Mesenchymal stem cell (in vitro differentiated cells and primary cell): ENCODE data around the gene CRHBP.
A peak's percentile ranks its signal among the peaks of the same experiment; 100 is the strongest.

Experiments
- DNase-seq: peaks from one replicate; pipeline ENCODE4 v3.0.0-alpha.2; 2013
- H2AFZ ChIP-seq: one replicate; pipeline ENCODE4 v1.6.1; 2013; ENCODE audit warnings: low read depth, mild to moderate bottlenecking, control low read depth, inconsistent platforms, low read length, moderate library complexity
- H2AK5ac ChIP-seq: 2 replicates; pipeline ENCODE4 v1.6.1; 2013; ENCODE audit warnings: low read length, moderate library complexity, mild to moderate bottlenecking, inconsistent platforms; ENCODE audit not compliant: severe bottlenecking
- H2BK120ac ChIP-seq: one replicate; pipeline ENCODE4 v1.6.1; 2013; ENCODE audit warnings: low read depth, mild to moderate bottlenecking, inconsistent platforms, low read length, moderate library complexity
- H2BK12ac ChIP-seq, 2 experiments: one replicate each; pipeline ENCODE4 v1.6.1; 2013; ENCODE audit warnings: inconsistent platforms in 2 of 2, low read length in 2 of 2, mild to moderate bottlenecking in 2 of 2, moderate library complexity in 2 of 2, control low read depth in 1 of 2
- H2BK15ac ChIP-seq: one replicate; pipeline ENCODE4 v1.6.1; 2013; ENCODE audit warnings: mild to moderate bottlenecking, low read depth, inconsistent platforms; ENCODE audit not compliant: poor library complexity, severe bottlenecking
- H2BK5ac ChIP-seq: 2 replicates; pipeline ENCODE4 v1.6.1; 2013; ENCODE audit warnings: low read depth, mild to moderate bottlenecking, low read length, control low read depth, inconsistent platforms; ENCODE audit not compliant: poor library complexity, severe bottlenecking
- H3K14ac ChIP-seq, 2 experiments: one replicate each; pipeline ENCODE4 v1.6.1; 2013; ENCODE audit warnings: inconsistent platforms in 2 of 2, low read length in 2 of 2, control low read depth in 1 of 2, mild to moderate bottlenecking in 1 of 2, moderate library complexity in 1 of 2
- H3K18ac ChIP-seq, 2 experiments: one replicate each; pipeline ENCODE4 v1.6.1; 2013; ENCODE audit warnings: inconsistent platforms in 2 of 2, low read length in 2 of 2, control low read depth in 1 of 2, low read depth in 1 of 2, mild to moderate bottlenecking in 1 of 2
- H3K23ac ChIP-seq, 2 experiments: one replicate each; pipeline ENCODE4 v1.6.1; 2013; ENCODE audit warnings: inconsistent platforms in 2 of 2, low read length in 2 of 2, mild to moderate bottlenecking in 2 of 2, moderate library complexity in 2 of 2, control low read depth in 1 of 2
- H3K27ac ChIP-seq: 2 replicates; pipeline ENCODE4 v1.5.1; 2013; ENCODE audit warnings: mild to moderate bottlenecking, moderate library complexity, low read length, control low read depth, inconsistent platforms; ENCODE audit not compliant: poor library complexity, severe bottlenecking
- H3K27me3 ChIP-seq, 2 experiments: 2 replicates each; pipeline versions ENCODE4 v1.6.1 to v1.7.0; 2013; ENCODE audit warnings: low read length in 2 of 2, mild to moderate bottlenecking in 2 of 2, moderate library complexity in 2 of 2, control low read depth in 1 of 2, inconsistent platforms in 1 of 2; ENCODE audit not compliant: control insufficient read depth in 1 of 2, insufficient read depth in 1 of 2
- H3K36me3 ChIP-seq, 2 experiments: 2 replicates each; pipeline versions ENCODE4 v1.6.1 to v1.7.0; 2013; ENCODE audit warnings: low read length in 2 of 2, control low read depth in 1 of 2, inconsistent platforms in 1 of 2, low read depth in 1 of 2, mild to moderate bottlenecking in 1 of 2; ENCODE audit not compliant: insufficient read depth in 2 of 2, control insufficient read depth in 1 of 2
- H3K4ac ChIP-seq, 2 experiments: one replicate each; pipeline ENCODE4 v1.6.1; 2013; ENCODE audit warnings: inconsistent platforms in 2 of 2, low read length in 2 of 2, mild to moderate bottlenecking in 2 of 2, moderate library complexity in 2 of 2, control low read depth in 1 of 2, low read depth in 1 of 2
- H3K4me1 ChIP-seq: 2 replicates; pipeline ENCODE4 v1.6.1; 2013; ENCODE audit warnings: low read depth, low read length, control low read depth; ENCODE audit not compliant: control insufficient read depth, insufficient read depth
- H3K4me2 ChIP-seq: 2 replicates; pipeline ENCODE4 v1.6.1; 2013; ENCODE audit warnings: low read length, mild to moderate bottlenecking, inconsistent platforms; ENCODE audit not compliant: poor library complexity, severe bottlenecking
- H3K4me3 ChIP-seq, 2 experiments: 2 replicates each; pipeline versions ENCODE4 v1.5.1 to v1.7.0; 2013; ENCODE audit warnings: low read length in 2 of 2, mild to moderate bottlenecking in 2 of 2, control low read depth in 1 of 2, low read depth in 1 of 2; ENCODE audit not compliant: insufficient read depth in 1 of 2
- H3K79me1 ChIP-seq: replicated peaks from 2 replicates; pipeline ENCODE4 v1.6.1; 2013; ENCODE audit warnings: mild to moderate bottlenecking, control low read depth, low read length, inconsistent platforms; ENCODE audit not compliant: poor library complexity, severe bottlenecking
- H3K9ac ChIP-seq: 2 replicates; pipeline ENCODE4 v1.7.0; 2013; ENCODE audit warnings: mild to moderate bottlenecking, low read length, moderate library complexity
- H3K9me3 ChIP-seq: 2 replicates; pipeline ENCODE4 v1.7.0; 2013; ENCODE audit warnings: mild to moderate bottlenecking, low read length; ENCODE audit not compliant: control insufficient read depth
- H4K8ac ChIP-seq: one replicate; pipeline ENCODE4 v1.6.1; 2013; ENCODE audit warnings: inconsistent platforms, mild to moderate bottlenecking, low read length, moderate library complexity
- H4K91ac ChIP-seq: one replicate; pipeline ENCODE4 v1.6.1; 2013; ENCODE audit warnings: mild to moderate bottlenecking, low read length, inconsistent platforms
- WGBS: methylation state at CpG from one replicate; pipeline ENCODE4 v1.1.7; 2013; ENCODE audit warnings: mixed read lengths; 5-methylcytosine and 5-hydroxymethylcytosine counted together

Gene CRHBP

GRCh38 chr5:76980518-76981144, 27.8 kb downstream of the CRHBP start:
- Histone ChIP-seq H3K9ac (no peak overlapping the region), H2BK5ac (no peak overlapping the region), H2AK5ac (no peak overlapping the region), H3K23ac (no peak overlapping the region), H3K18ac (no peak overlapping the region), H3K4ac (no peak overlapping the region), H3K79me1 (no peaks in the 10 kb centered on the region), H3K4me1 (no peaks in the 10 kb centered on the region), H3K4me3 (no peak overlapping the region), H2BK15ac (no peak overlapping the region), H3K27me3 (peaks cover 0 to 11% of the 10 kb centered on the region in 2 experiments), H4K91ac (no peak overlapping the region), H3K14ac (no peak overlapping the region), H2BK120ac (no peak overlapping the region), H3K4me2 (no peak overlapping the region), H3K9me3 (no peaks in the 10 kb centered on the region), H2AFZ (no peak overlapping the region), H3K27ac (no peak overlapping the region), H4K8ac (no peak overlapping the region), H3K36me3 (no peaks in the 10 kb centered on the region), H2BK12ac (no peak overlapping the region)
- 96% methylated on average over 5 of the region's 8 CpGs for WGBS
- no peak for DNase-seq

GRCh38 chr5:76982450-76982849, 29.6 kb downstream of the CRHBP start:
- Histone ChIP-seq H4K8ac (no peak overlapping the region), H3K9me3 (no peaks in the 10 kb centered on the region), H3K4ac (no peak overlapping the region), H3K14ac (no peak overlapping the region), H3K36me3 (no peaks in the 10 kb centered on the region), H2AFZ (no peak overlapping the region), H3K27ac (no peak overlapping the region), H2BK5ac (no peak overlapping the region), H3K4me2 (no peak overlapping the region), H4K91ac (no peak overlapping the region), H3K27me3 (peaks cover 0 to 11% of the 10 kb centered on the region in 2 experiments), H2BK120ac (no peak overlapping the region), H3K4me3 (no peak overlapping the region), H3K9ac (no peak overlapping the region), H3K79me1 (no peaks in the 10 kb centered on the region), H2BK15ac (no peak overlapping the region), H3K18ac (no peak overlapping the region), H3K23ac (no peak overlapping the region), H3K4me1 (no peaks in the 10 kb centered on the region), H2BK12ac (no peak overlapping the region), H2AK5ac (no peak overlapping the region)
- no peak for DNase-seq
- WGBS: 80% methylated on average over 1 of the region's 2 CpGs

- Histone ChIP-seq H2BK15ac (no peak overlapping the region), H3K9me3 (no peaks in the 10 kb centered on the region), H3K4me2 (no peak overlapping the region), H4K8ac (no peak overlapping the region), H3K79me1 (no peaks in the 10 kb centered on the region), H2BK12ac (no peak overlapping the region), H3K23ac (no peak overlapping the region), H3K18ac (no peak overlapping the region), H3K4me3 (no peak overlapping the region), H3K4ac (no peak overlapping the region), H3K36me3 (no peaks in the 10 kb centered on the region), H2AFZ (no peak overlapping the region), H4K91ac (peak overlapping the region; percentile 39), H2BK120ac (no peak overlapping the region), H3K27me3 (peaks cover 0 to 4% of the 10 kb centered on the region in 2 experiments), H3K14ac (no peak overlapping the region), H3K4me1 (no peaks in the 10 kb centered on the region), H3K27ac (no peak overlapping the region), H2BK5ac (no peak overlapping the region), H2AK5ac (no peak overlapping the region), H3K9ac (no peak overlapping the region)
- WGBS: 100% methylated on average over 3 of the region's 3 CpGs
- no peak for DNase-seq
These were observed 30.6 kb downstream of the CRHBP start for GRCh38 chr5:76983468-76983867.

- no peak overlapping the region for H2AK5ac ChIP-seq
- no peaks in the 10 kb centered on the region for H3K4me1 ChIP-seq
- no peak overlapping the region for H2BK12ac ChIP-seq
- no peak overlapping the region for H2BK120ac ChIP-seq
- no peak overlapping the region for H3K18ac ChIP-seq
- H3K4me2 ChIP-seq: no peak overlapping the region
- no peaks in the 10 kb centered on the region for H3K27me3 ChIP-seq
- no peaks in the 10 kb centered on the region for H3K36me3 ChIP-seq
- H3K79me1 ChIP-seq: no peaks in the 10 kb centered on the region
- no peak overlapping the region for H3K27ac ChIP-seq
- no peak overlapping the region for H3K14ac ChIP-seq
- no peak overlapping the region for H2BK5ac ChIP-seq
- H4K8ac ChIP-seq: no peak overlapping the region
- 21% methylated on average over 5 of the region's 6 CpGs for WGBS
- no peak overlapping the region for H3K9ac ChIP-seq
- no peak overlapping the region for H2BK15ac ChIP-seq
- no peak overlapping the region for H3K23ac ChIP-seq
- H3K4ac ChIP-seq: no peak overlapping the region
- no peak for DNase-seq
- H3K9me3 ChIP-seq: no peaks in the 10 kb centered on the region
- H2AFZ ChIP-seq: no peak overlapping the region
- no peak overlapping the region for H4K91ac ChIP-seq
- H3K4me3 ChIP-seq: no peak overlapping the region
These were observed 34.1 kb downstream of the CRHBP start for GRCh38 chr5:76986825-76987526.
